GM19023 (cell line): ENCODE results near the gene ORMDL3.
"Not testable (repeated sequence)": the region's sequence is repeated elsewhere in the genome, so short reads cannot be mapped to it uniquely, and the experiment has no call there.

Experiments
- ATAC-seq: cut with Tn5 transposase; IDR thresholded peaks from one replicate; pipeline ENCODE4 v1.9.1; 2021; ENCODE audit warnings: mild to moderate bottlenecking, moderate library complexity; ENCODE audit not compliant: unreplicated experiment

ORMDL3 gene

DNA sequence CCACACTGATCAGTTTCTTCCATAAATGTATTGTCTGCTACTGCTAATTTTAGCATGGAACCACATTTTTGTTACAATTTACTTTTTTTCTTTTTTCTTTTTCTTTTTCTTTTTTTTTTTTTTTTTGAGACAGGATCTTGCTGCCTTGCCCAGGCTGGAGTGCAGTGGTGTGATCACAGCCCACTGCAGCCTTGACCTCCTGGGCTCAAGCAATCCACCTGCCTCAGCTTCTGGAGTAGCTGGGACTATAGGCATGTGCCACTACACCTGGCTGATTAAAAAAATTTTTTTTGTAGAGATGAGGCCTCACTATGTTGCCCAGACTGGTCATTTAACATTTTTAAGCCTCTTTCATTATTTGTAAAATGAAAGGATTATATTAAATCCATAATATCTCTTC is 40.3 kb downstream of the ORMDL3 start:
- ATAC-seq, result no peak

DNA sequence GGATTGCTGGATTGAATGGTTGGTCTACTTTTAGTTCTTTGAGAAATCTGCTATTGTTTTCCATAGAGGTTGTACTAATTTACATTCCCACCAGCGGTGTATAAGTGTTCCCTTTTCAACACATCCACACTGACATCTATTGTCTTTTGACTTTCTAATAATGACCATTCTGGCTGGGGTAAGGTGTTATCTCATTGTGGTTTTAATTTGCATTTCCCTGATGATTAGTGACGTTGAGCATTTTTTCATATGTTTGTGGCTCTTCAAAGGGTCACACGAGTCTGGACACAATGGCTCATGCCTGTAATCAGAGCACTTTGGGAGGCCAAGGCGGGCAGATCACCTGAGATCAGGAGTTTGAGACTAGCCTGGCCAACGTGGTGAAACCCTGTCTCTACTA is 41.3 kb downstream of the ORMDL3 start:
- not testable (repeated sequence) for ATAC-seq

DNA sequence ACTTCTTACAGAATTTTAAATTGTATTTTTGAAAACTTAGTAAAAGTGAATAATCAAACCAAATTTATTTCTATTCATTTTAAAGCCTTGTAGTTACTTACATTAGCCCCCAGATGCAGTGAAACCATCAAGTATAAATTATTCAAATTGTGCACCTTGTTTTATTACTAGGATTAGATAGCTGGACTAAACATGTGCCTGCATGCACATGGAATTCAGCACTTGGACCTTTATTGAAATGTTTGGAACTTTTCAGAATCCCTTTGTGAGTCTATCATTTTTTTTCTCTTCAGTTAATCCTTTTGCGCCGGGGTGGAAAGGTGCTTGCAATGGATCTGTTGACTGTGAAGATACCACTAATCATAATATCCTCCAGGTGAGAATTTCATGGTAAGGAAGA is 54.6 kb downstream of the ORMDL3 start:
- no peak for ATAC-seq

DNA sequence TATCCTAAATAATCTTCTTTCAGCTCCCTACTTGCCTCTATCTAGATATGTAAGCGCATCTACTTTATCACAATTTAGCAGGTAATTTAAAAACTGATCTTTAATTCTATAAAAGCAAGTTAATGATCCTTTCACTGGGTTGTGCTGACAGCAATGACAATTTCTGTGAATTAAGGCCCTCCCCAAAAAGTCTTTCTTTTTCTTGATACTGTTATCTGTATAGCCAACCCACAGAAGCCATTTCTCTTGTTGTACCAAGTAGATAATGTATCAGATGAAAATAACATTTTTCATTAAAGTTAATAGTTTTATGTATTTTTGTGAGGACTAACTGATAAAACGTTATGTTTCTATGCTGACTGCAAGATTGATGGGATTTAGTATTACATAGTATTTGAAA is 55.6 kb downstream of the ORMDL3 start:
- no peak for ATAC-seq
